GM12864 (cell line): ENCODE results near the gene GALNTL6.

ENCODE experiments used
- DNase-seq: peaks from one replicate; pipeline ENCODE4 v3.0.0-alpha.2; 2011; ENCODE audit warnings: low read depth
- H3K4me3 ChIP-seq: 2 replicates; pipeline ENCODE4 v1.5.1; 2011; ENCODE audit warnings: mild to moderate bottlenecking, low read depth, low read length, control low read depth
- TF ChIP-seq, protein P1 (sequence below): IDR thresholded peaks from 2 replicates; pipeline ENCODE4 v1.5.1; 2011; ENCODE audit warnings: low read depth, mild to moderate bottlenecking, moderate library complexity, low read length, control low read depth, inconsistent platforms; ENCODE audit errors: missing control alignments

The GALNTL6 gene

GRCh38 chr4:171812665-171813525, at the start of gene GALNTL6:
TSS of gene GALNTL6 (plus strand) at chr4:171813404.
- no peak within 1 kb of the TSS for H3K4me3 ChIP-seq
- TF ChIP-seq, protein P1, sequence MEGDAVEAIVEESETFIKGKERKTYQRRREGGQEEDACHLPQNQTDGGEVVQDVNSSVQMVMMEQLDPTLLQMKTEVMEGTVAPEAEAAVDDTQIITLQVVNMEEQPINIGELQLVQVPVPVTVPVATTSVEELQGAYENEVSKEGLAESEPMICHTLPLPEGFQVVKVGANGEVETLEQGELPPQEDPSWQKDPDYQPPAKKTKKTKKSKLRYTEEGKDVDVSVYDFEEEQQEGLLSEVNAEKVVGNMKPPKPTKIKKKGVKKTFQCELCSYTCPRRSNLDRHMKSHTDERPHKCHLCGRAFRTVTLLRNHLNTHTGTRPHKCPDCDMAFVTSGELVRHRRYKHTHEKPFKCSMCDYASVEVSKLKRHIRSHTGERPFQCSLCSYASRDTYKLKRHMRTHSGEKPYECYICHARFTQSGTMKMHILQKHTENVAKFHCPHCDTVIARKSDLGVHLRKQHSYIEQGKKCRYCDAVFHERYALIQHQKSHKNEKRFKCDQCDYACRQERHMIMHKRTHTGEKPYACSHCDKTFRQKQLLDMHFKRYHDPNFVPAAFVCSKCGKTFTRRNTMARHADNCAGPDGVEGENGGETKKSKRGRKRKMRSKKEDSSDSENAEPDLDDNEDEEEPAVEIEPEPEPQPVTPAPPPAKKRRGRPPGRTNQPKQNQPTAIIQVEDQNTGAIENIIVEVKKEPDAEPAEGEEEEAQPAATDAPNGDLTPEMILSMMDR = no peak
- DNase-seq = no peak

DNA sequence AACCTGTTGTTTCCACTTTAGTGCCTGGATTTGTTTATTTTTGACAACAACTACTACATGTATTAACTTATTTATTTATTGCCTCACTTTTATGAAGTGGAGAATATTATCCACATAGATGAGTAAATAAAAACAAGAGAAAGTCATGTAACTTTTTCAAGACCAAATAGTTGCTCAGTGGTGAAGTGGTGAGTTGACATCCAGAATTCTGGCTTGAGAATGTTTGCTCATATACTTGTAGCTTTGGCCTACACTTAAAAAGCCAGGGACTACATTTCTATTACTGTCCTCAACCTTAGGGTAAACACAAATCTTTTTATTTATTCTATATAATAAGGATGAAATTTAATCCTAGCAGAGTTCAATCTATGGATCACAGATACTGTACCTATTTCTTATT, 47.7 kb upstream of the GALNTL6 start:
- DNase-seq = no peak
- H3K4me3 ChIP-seq = no peak overlapping the region
- TF ChIP-seq, protein P1 = no peak

DNA sequence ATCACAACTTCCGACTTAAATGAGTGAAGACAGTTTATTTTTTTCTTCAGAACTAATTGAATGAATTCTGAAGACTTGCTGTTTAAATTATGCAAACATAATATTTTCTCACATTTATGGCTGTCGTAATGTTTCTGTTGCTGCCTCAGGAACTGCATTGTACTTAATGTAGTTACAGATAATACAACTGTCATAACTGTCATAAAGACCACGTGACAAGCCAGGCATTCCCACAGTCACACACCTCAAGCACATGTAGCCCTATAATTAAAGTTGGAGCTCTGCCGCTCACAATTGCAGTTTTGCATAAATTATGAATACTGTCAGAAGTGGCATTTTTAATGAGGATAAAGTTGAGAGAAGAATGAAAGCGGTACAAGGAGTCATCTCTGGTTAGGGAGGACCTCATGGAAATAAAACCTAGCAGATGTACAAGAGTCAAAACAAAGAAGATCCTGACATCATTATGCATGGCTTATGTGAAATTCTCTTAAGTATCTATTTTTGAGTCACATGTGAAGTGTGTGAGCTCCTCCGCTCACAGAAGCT, 38.5 kb upstream of the GALNTL6 start:
- no peak for DNase-seq
- TF ChIP-seq, protein P1 = no peak
- no peak overlapping the region for H3K4me3 ChIP-seq

DNA sequence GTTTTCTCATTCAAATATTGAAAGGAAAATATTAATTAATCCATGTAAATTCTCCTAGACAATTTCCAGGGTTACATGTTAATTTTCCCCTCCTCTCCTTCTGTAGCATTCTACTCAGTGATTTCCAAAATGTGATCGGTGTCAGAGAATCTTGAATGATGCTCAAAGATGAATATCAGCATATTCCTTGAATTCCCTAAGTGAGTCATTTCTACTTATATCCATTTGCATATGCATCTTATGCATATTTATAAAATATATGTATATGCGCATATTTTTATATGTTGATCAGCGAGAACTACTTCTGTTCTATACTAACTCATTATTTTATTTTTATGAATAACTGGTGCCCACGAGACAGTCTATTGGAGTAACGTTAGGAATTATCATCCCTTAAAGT, 33.9 kb upstream of the GALNTL6 start:
- no peak overlapping the region for H3K4me3 ChIP-seq
- TF ChIP-seq, protein P1 = no peak
- DNase-seq = no peak

DNA sequence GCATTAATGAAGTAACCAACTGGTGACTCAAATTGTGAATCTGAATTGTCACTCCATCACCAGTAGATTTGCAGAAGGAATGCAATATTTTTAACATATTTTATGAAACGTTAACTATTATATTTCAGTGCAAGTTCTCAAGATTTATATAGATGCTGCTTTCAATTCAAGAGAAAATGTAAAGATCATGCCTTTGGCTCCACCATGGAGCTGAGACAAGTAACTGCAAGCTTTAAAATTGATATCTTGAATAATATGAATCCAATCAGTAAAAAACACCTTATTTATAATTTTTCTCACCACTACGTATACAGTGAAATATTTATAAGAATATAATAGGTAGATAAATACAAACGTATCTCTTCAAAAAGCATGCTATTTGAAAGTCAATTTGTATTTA, 27.8 kb upstream of the GALNTL6 start:
- TF ChIP-seq, protein P1 = no peak
- DNase-seq = no peak
- H3K4me3 ChIP-seq = no peak overlapping the region

DNA sequence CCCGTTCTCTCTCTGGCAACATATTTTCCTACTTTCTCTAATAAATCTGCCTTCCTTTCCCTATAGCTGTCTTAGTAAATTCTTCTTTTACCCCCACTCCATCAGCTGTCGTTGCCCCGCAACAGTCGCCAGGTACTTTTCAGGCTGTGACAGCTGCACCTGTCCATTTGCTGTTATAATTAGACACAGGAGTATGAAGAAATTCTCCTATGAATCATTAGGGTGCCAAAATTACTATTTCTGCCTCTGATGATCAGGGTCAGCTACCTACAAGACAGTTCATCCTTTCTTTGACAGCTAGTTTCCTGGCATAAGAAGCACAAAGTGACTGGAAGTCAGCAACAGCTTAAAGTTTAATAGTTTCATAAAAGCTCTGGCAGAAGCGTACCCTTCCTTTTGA, 19.5 kb upstream of the GALNTL6 start:
- TF ChIP-seq, protein P1 = no peak
- no peak for DNase-seq
- no peak overlapping the region for H3K4me3 ChIP-seq

- no peak for DNase-seq
- H3K4me3 ChIP-seq = no peak overlapping the region
- TF ChIP-seq, protein P1 = no peak
These were observed 18.7 kb upstream of the GALNTL6 start for GRCh38 chr4:171794528-171794927.
